IMR-90 (cell line): ENCODE data around the gene RADX. TPM values are rescaled to one million over a fixed set of nuclear protein-coding genes. Genes with fewer than 3 reads are reported as not detected.

Source experiments
- ATAC-seq: fragments of 200-7000 bp; cut with Tn5 transposase; 2 replicates; pipeline ENCODE4 v1.9.1; 2020; ENCODE audit warnings: low read depth, mild to moderate bottlenecking, moderate library complexity
- BruUV-seq: library from RNA; stranded (reverse); fragments of 400-500 nt; replicated peaks from 2 replicates; lab custom pipeline; 2021; lab: Mats Ljungman, UMichigan
- CTCF ChIA-PET: fragments of 300-600 bp; formaldehyde crosslinking; extraction: SDS; loops from one replicate; lab custom pipeline; 2021; ENCODE audit warnings: antibody characterized with exemption; lab: Yijun Ruan, JAX
- POLR2A ChIA-PET: fragments of 300-600 bp; sonication (Branson Sonifier 250); formaldehyde crosslinking; loops from one replicate; lab custom pipeline; 2022; ENCODE audit warnings: antibody characterized with exemption; ENCODE audit not compliant: unreplicated experiment; lab: Charles Lee
- DNase-seq: peaks from one replicate; pipeline ENCODE4 v3.0.0; 2013
- H2AFZ ChIP-seq: replicated peaks from 2 replicates; pipeline ENCODE3; 2013; ENCODE audit warnings: low read length, mild to moderate bottlenecking; ENCODE audit not compliant: poor library complexity
- H2AK5ac ChIP-seq: 2 replicates; pipeline ENCODE4 v1.6.1; 2013; ENCODE audit warnings: low read depth, low read length, inconsistent platforms
- H2AK9ac ChIP-seq: replicated peaks from 2 replicates; pipeline ENCODE3; 2013; ENCODE audit warnings: mild to moderate bottlenecking, low read depth, low read length, moderate library complexity; ENCODE audit not compliant: poor library complexity
- H2BK120ac ChIP-seq: 2 replicates; pipeline ENCODE4 v1.6.1; 2013; ENCODE audit warnings: low read depth, low read length, inconsistent platforms
- H2BK15ac ChIP-seq: 3 replicates; pipeline ENCODE4 v1.6.1; 2013; ENCODE audit warnings: low read depth, low read length, inconsistent platforms
- H2BK20ac ChIP-seq: 2 replicates; pipeline ENCODE4 v1.6.1; 2013; ENCODE audit warnings: low read depth, mild to moderate bottlenecking, inconsistent platforms, low read length, moderate library complexity
- H2BK5ac ChIP-seq: 2 replicates; pipeline ENCODE4 v1.6.1; 2013; ENCODE audit warnings: mild to moderate bottlenecking, low read depth, low read length, inconsistent platforms; ENCODE audit not compliant: poor library complexity, severe bottlenecking
- H3K14ac ChIP-seq: replicated peaks from 2 replicates; pipeline ENCODE4 v1.6.1; 2013; ENCODE audit warnings: low read depth, low read length, inconsistent platforms
- H3K18ac ChIP-seq: 2 replicates; pipeline ENCODE4 v1.6.1; 2013; ENCODE audit warnings: low read depth, low read length, control low read depth
- H3K23ac ChIP-seq: 2 replicates; pipeline ENCODE4 v1.6.1; 2013; ENCODE audit warnings: low read depth, low read length, inconsistent platforms
- H3K27ac ChIP-seq: 2 replicates; pipeline ENCODE4 v1.5.1; 2013; ENCODE audit warnings: mild to moderate bottlenecking, control low read depth, low read length; ENCODE audit not compliant: insufficient read depth
- H3K27me3 ChIP-seq: 2 replicates; pipeline ENCODE4 v1.6.1; 2013; ENCODE audit warnings: low read length; ENCODE audit not compliant: control insufficient read depth, insufficient read depth
- H3K36me3 ChIP-seq: 2 replicates; pipeline ENCODE4 v1.6.1; 2013; ENCODE audit warnings: low read length, mixed read lengths; ENCODE audit not compliant: control insufficient read depth, insufficient read depth
- H3K4ac ChIP-seq: 2 replicates; pipeline ENCODE4 v1.6.1; 2013; ENCODE audit warnings: low read depth, low read length, inconsistent platforms
- H3K4me1 ChIP-seq: 2 replicates; pipeline ENCODE4 v1.6.1; 2013; ENCODE audit warnings: low read length, mixed read lengths; ENCODE audit not compliant: control insufficient read depth, insufficient read depth
- H3K4me2 ChIP-seq: 2 replicates; pipeline ENCODE4 v1.6.1; 2013; ENCODE audit warnings: low read depth, mild to moderate bottlenecking, control low read depth, low read length, moderate library complexity
- H3K4me3 ChIP-seq: 2 replicates; pipeline ENCODE4 v1.5.1; 2013; ENCODE audit warnings: low read depth, mild to moderate bottlenecking, control low read depth, low read length, moderate library complexity; ENCODE audit not compliant: insufficient read depth
- H3K56ac ChIP-seq: 2 replicates; pipeline ENCODE4 v1.6.1; 2013; ENCODE audit warnings: low read length, inconsistent platforms; ENCODE audit not compliant: insufficient read depth; ENCODE audit errors: extremely low read depth
- H3K79me1 ChIP-seq, 2 experiments: 2 replicates each; pipeline ENCODE4 v1.6.1; 2013; ENCODE audit warnings: low read length in 2 of 2, inconsistent platforms in 1 of 2, low read depth in 1 of 2
- H3K9ac ChIP-seq: 2 replicates; pipeline ENCODE4 v1.6.1; 2013; ENCODE audit warnings: low read depth, low read length, control low read depth
- H3K9me1 ChIP-seq: 2 replicates; pipeline ENCODE4 v1.6.1; 2013; ENCODE audit warnings: low read length, inconsistent platforms; ENCODE audit not compliant: insufficient read depth
- H3K9me3 ChIP-seq: 2 replicates; pipeline ENCODE4 v1.6.1; 2013; ENCODE audit warnings: low read length; ENCODE audit not compliant: control insufficient read depth, insufficient read depth
- H4K20me1 ChIP-seq: 2 replicates; pipeline ENCODE4 v1.6.1; 2013; ENCODE audit warnings: low read length, inconsistent platforms; ENCODE audit not compliant: insufficient read depth
- H4K5ac ChIP-seq: 2 replicates; pipeline ENCODE4 v1.6.1; 2013; ENCODE audit warnings: mild to moderate bottlenecking, low read depth, low read length, control low read depth
- H4K8ac ChIP-seq, 2 experiments: 2 replicates each; pipeline ENCODE4 v1.6.1; 2013; ENCODE audit warnings: low read depth in 2 of 2, low read length in 2 of 2, control low read depth in 1 of 2, inconsistent platforms in 1 of 2
- H4K91ac ChIP-seq: 2 replicates; pipeline ENCODE4 v1.6.1; 2013; ENCODE audit warnings: low read depth, low read length, inconsistent platforms; ENCODE audit not compliant: insufficient read depth
- BHLHE40 ChIP-seq: fragments of 150-350 bp; IDR thresholded peaks from 2 replicates; pipeline ENCODE4 v1.6.1; 2016; ENCODE audit warnings: mild to moderate bottlenecking, low read depth, low read length
- CEBPB ChIP-seq: IDR thresholded peaks from 2 replicates; pipeline ENCODE4 v1.6.1; 2012; ENCODE audit warnings: low read depth, low read length, improper control_type of control experiment
- CHD1 ChIP-seq: IDR thresholded peaks from 2 replicates; pipeline ENCODE4 v1.6.1; 2012; ENCODE audit warnings: low read depth, low read length, improper control_type of control experiment
- FOS ChIP-seq: fragments of 150-350 bp; IDR thresholded peaks from 2 replicates; pipeline ENCODE4 v1.6.1; 2016; ENCODE audit warnings: low read depth, low read length
- MAFK ChIP-seq: IDR thresholded peaks from 2 replicates; pipeline ENCODE4 v1.6.1; 2012; ENCODE audit warnings: low read depth, low read length, improper control_type of control experiment
- MAZ ChIP-seq: IDR thresholded peaks from 2 replicates; pipeline ENCODE4 v1.6.1; 2012; ENCODE audit warnings: low read depth, mild to moderate bottlenecking, low read length, improper control_type of control experiment, moderate library complexity, borderline replicate concordance
- NFE2L2 ChIP-seq: fragments of 150-350 bp; IDR thresholded peaks from 2 replicates; pipeline ENCODE4 v1.6.1; 2016; ENCODE audit warnings: low read depth, mild to moderate bottlenecking, low read length
- POLR2A ChIP-seq: IDR thresholded peaks from 2 replicates; pipeline ENCODE4 v1.6.1; 2012; ENCODE audit warnings: mild to moderate bottlenecking, low read depth, low read length
- RAD21 ChIP-seq: IDR thresholded peaks from 2 replicates; pipeline ENCODE4 v1.6.1; 2012; ENCODE audit warnings: low read length, improper control_type of control experiment
- RCOR1 ChIP-seq: IDR thresholded peaks from 2 replicates; pipeline ENCODE4 v1.6.1; 2012; ENCODE audit warnings: mild to moderate bottlenecking, low read length, improper control_type of control experiment; ENCODE audit not compliant: insufficient replicate concordance
- SMC3 ChIP-seq: fragments of 150-350 bp; IDR thresholded peaks from 2 replicates; pipeline ENCODE4 v1.6.1; 2016; ENCODE audit warnings: low read depth, mild to moderate bottlenecking, antibody characterized with exemption, low read length, moderate library complexity
- WGBS, 2 experiments: methylation state at CpG; one replicate each; pipeline versions ENCODE4 v1.1.5 to v1.1.7; 2013; ENCODE audit warnings: missing lambda C conversion rate in 2 of 2; ENCODE audit not compliant: insufficient read length in 1 of 2; ENCODE audit errors: extremely low coverage in 2 of 2; 5-methylcytosine and 5-hydroxymethylcytosine counted together
- dilution Hi-C: fragments of 300-500 bp; cut with HindIII; formaldehyde crosslinking; loops from one replicate; pipeline ENCODE4 v1.14.3; 2018; ENCODE audit warnings: low sequenced_read_pairs; ENCODE audit not compliant: unreplicated experiment
- in situ Hi-C: fragments of 300-500 bp; cut with MboI; formaldehyde crosslinking; loops from 3 replicates; pipeline ENCODE4 v1.14.3; 2019; ENCODE audit warnings: low sequenced_read_pairs, inconsistent platforms, mixed read lengths
- intact Hi-C: fragments of 100-400 bp; cut with micrococcal nuclease; formaldehyde crosslinking; loops from 2 replicates; pipeline ENCODE4 v1.10.0; 2022
- polyA plus RNA-seq, 3 experiments: library from polyadenylated mRNA; depleted of rRNA; stranded (reverse); fragments of >200 nt; gene quantifications; 2 replicates each; pipeline ENCODE4 v1.2.3, GENCODE V29; 2012; ENCODE audit warnings: low replicate concordance in 1 of 3
- total RNA-seq: library from RNA; depleted of rRNA; stranded (reverse); fragments of >200 nt; gene quantifications from 2 replicates; pipeline ENCODE4 v1.2.3, GENCODE V29; 2012
- TF ChIP-seq, protein P1 (sequence below): fragments of 150-350 bp; IDR thresholded peaks from 2 replicates; pipeline ENCODE4 v1.6.1; 2017; ENCODE audit warnings: mild to moderate bottlenecking, antibody characterized with exemption, low read length, low read depth

Gene RADX
- total and polyA plus RNA-seq, 2 of the 4 experiments (the other 2 are of a cell fraction): 1.6 to 1.8 TPM

DNA sequence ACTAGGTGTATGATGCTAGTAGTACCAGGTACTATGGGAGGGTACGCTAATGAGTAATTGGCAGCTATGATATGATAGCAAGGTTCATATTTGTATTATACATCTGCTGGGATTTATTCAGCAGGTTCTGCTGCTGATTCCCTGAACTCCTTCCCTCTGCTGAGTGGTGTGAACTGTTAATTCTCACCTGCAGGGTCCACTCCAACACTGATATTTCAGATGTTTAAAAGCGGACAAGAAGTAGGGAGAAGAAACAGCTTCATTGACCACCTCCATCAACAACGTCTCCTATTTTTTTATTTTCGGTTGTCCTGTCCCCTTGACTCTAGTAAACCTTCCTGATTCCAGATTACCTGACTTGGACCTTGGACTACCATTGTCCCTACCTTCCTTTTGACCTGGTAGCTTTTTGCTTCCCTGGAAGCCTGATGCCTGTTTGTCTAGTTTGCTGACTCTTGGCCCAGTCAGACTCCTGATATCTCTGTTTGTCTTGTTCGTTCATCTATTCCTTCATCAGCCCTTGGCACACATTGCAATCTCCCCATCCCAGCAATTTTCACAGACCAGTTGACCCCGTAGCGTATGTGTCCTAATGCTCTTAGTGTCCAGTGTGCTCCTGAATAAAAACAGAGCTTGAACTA lies 80.8 kb downstream of the RADX start:
- Histone ChIP-seq H2AK5ac (no peak overlapping the region), H3K56ac (no peak overlapping the region), H3K27me3 (peaks cover 1% of the 10 kb centered on the region), H4K8ac (no peak overlapping the region), H2BK15ac (no peak overlapping the region), H4K5ac (no peak overlapping the region), H4K20me1 (no peaks in the 10 kb centered on the region), H2AK9ac (no peak overlapping the region), H4K91ac (no peak overlapping the region), H3K79me1 (no peaks in the 10 kb centered on the region), H2BK120ac (no peak overlapping the region), H3K14ac (no peak overlapping the region), H3K9me1 (no peaks in the 10 kb centered on the region), H3K9me3 (no peaks in the 10 kb centered on the region), H3K4me3 (no peak overlapping the region), H3K23ac (no peak overlapping the region), H3K18ac (no peak overlapping the region), H3K4ac (no peak overlapping the region), H3K27ac (no peak overlapping the region), H2BK5ac (no peak overlapping the region), H3K4me1 (no peaks in the 10 kb centered on the region), H3K9ac (no peak overlapping the region), H2BK20ac (no peak overlapping the region), H2AFZ (no peak overlapping the region), H3K36me3 (no peaks in the 10 kb centered on the region), H3K4me2 (no peak overlapping the region)
- ATAC-seq (no peak), DNase-seq (no peak)
- BruUV-seq: no TSS peak
- TF ChIP-seq, protein P1, sequence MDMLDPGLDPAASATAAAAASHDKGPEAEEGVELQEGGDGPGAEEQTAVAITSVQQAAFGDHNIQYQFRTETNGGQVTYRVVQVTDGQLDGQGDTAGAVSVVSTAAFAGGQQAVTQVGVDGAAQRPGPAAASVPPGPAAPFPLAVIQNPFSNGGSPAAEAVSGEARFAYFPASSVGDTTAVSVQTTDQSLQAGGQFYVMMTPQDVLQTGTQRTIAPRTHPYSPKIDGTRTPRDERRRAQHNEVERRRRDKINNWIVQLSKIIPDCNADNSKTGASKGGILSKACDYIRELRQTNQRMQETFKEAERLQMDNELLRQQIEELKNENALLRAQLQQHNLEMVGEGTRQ: no peak
- TF ChIP-seq RCOR1 (no peak), RAD21 (no peak), BHLHE40 (no peak), SMC3 (no peak), NFE2L2 (no peak), MAFK (no peak), CEBPB (no peak), MAZ (no peak), POLR2A (no peak), CHD1 (no peak), FOS (no peak)
- ChIA-PET CTCF (no interaction called here), POLR2A (no interaction called here)
- in situ Hi-C loops: no loop called here
- 83% methylated on average over 1 of the region's 7 CpGs; no CpG with 5 or more reads in 1 of the 2 experiments for WGBS, 2 experiments
- dilution Hi-C loops: no loop called here
- intact Hi-C loops: no loop called here
